ACC112 (cell line): ENCODE data around the gene HSP90AA1.
"Not testable (repeated sequence)": the region's sequence is repeated elsewhere in the genome, so short reads cannot be mapped to it uniquely, and the experiment has no call there.

ENCODE experiments used
- H2AFZ ChIP-seq: fragments of 200-600 bp; sonication (generic); one replicate; pipeline ENCODE4 v1.6.0; 2017; ENCODE audit warnings: antibody characterized with exemption, low read length; ENCODE audit not compliant: unreplicated experiment
- H3K27ac ChIP-seq: fragments of 200-600 bp; sonication (generic); 2 replicates; pipeline ENCODE4 v1.5.1; 2014; ENCODE audit warnings: low read depth, mild to moderate bottlenecking, antibody characterized with exemption, low read length, moderate library complexity
- H3K27me3 ChIP-seq: fragments of 200-600 bp; sonication (generic); 2 replicates; pipeline ENCODE4 v1.6.1; 2014; ENCODE audit warnings: mild to moderate bottlenecking, antibody characterized with exemption, low read length, moderate library complexity, mixed read lengths; ENCODE audit not compliant: insufficient read depth
- H3K36me3 ChIP-seq: fragments of 200-600 bp; sonication (generic); 2 replicates; pipeline ENCODE4 v1.6.1; 2016; ENCODE audit warnings: mild to moderate bottlenecking, antibody characterized with exemption, low read length, moderate library complexity, mixed read lengths; ENCODE audit not compliant: insufficient read depth
- H3K4me1 ChIP-seq: fragments of 200-600 bp; sonication (generic); one replicate; pipeline ENCODE4 v1.6.1; 2016; ENCODE audit warnings: low read length, mixed read lengths; ENCODE audit not compliant: insufficient read depth, unreplicated experiment, control insufficient read depth
- H3K4me3 ChIP-seq: fragments of 200-600 bp; sonication (generic); 2 replicates; pipeline ENCODE4 v1.5.1; 2014; ENCODE audit warnings: mild to moderate bottlenecking, low read depth, low read length
- H3K79me2 ChIP-seq: fragments of 200-600 bp; sonication (generic); one replicate; pipeline ENCODE4 v1.6.0; 2016; ENCODE audit warnings: low read length; ENCODE audit not compliant: control insufficient read depth, unreplicated experiment, insufficient read depth

HSP90AA1 gene

GRCh38 chr14:102081231-102082080, 5.4 kb downstream of the HSP90AA1 start:
- H3K4me3 ChIP-seq = peak overlapping the region; percentile 45; the same call in 1 of the 2 replicates
- peaks cover 48% of the 10 kb centered on the region for H3K79me2 ChIP-seq
- peaks cover 66% of the 10 kb centered on the region for H3K36me3 ChIP-seq

GRCh38 chr14:102080183-102081080, 6.4 kb downstream of the HSP90AA1 start:
- peaks cover 58% of the 10 kb centered on the region for H3K36me3 ChIP-seq
- H3K79me2 ChIP-seq = peaks cover 38% of the 10 kb centered on the region
- no peak overlapping the region for H3K4me3 ChIP-seq
- H3K27me3 ChIP-seq = no peaks in the 10 kb centered on the region
- no peak overlapping the region for H3K27ac ChIP-seq
- H2AFZ ChIP-seq = no peak overlapping the region
- H3K4me1 ChIP-seq = peaks cover 34% of the 10 kb centered on the region

More at GRCh38 chr14:102081231-102082080, 5.4 kb downstream of the HSP90AA1 start:
- Histone ChIP-seq H3K27me3 (no peaks in the 10 kb centered on the region), H3K27ac (no peak overlapping the region), H2AFZ (no peak overlapping the region), H3K4me1 (peaks cover 34% of the 10 kb centered on the region)

- peaks cover 28% of the 10 kb centered on the region for H3K4me1 ChIP-seq
- H3K4me3 ChIP-seq = no peak overlapping the region
- H3K27ac ChIP-seq = no peak overlapping the region
- H3K36me3 ChIP-seq = peaks cover 50% of the 10 kb centered on the region
- no peaks in the 10 kb centered on the region for H3K27me3 ChIP-seq
- no peak overlapping the region for H2AFZ ChIP-seq
- H3K79me2 ChIP-seq = peaks cover 30% of the 10 kb centered on the region
Observed at GRCh38 chr14:102079700-102079979, 7.2 kb downstream of the HSP90AA1 start.

GRCh38 chr14:102078831-102079699, 7.8 kb downstream of the HSP90AA1 start:
- Histone ChIP-seq H3K27ac (no peak overlapping the region), H3K27me3 (no peaks in the 10 kb centered on the region), H2AFZ (no peak overlapping the region), H3K79me2 (peaks cover 24% of the 10 kb centered on the region), H3K36me3 (peaks cover 45% of the 10 kb centered on the region), H3K4me3 (no peak overlapping the region), H3K4me1 (peaks cover 22% of the 10 kb centered on the region)

- Histone ChIP-seq H3K36me3 (peaks cover 40% of the 10 kb centered on the region), H3K79me2 (peaks cover 18% of the 10 kb centered on the region)
- H3K27ac ChIP-seq = not testable (repeated sequence)
Observed at GRCh38 chr14:102078361-102078791, 8.5 kb downstream of the HSP90AA1 start.

GRCh38 chr14:102077382-102077709, 9.5 kb downstream of the HSP90AA1 start:
- no peak overlapping the region for H2AFZ ChIP-seq
- peaks cover 30% of the 10 kb centered on the region for H3K36me3 ChIP-seq
- no peak overlapping the region for H3K27ac ChIP-seq
- peaks cover 5% of the 10 kb centered on the region for H3K4me1 ChIP-seq
- H3K79me2 ChIP-seq = peaks cover 8% of the 10 kb centered on the region
- H3K27me3 ChIP-seq = no peaks in the 10 kb centered on the region
- H3K4me3 ChIP-seq = no peak overlapping the region

More at GRCh38 chr14:102078361-102078791, 8.5 kb downstream of the HSP90AA1 start:
- peaks cover 15% of the 10 kb centered on the region for H3K4me1 ChIP-seq
- H3K27me3 ChIP-seq, H2AFZ ChIP-seq, H3K4me3 ChIP-seq: not testable (repeated sequence)

- H3K27me3 ChIP-seq = no peaks in the 10 kb centered on the region
- no peak overlapping the region for H3K27ac ChIP-seq
- no peaks in the 10 kb centered on the region for H3K79me2 ChIP-seq
- H3K4me3 ChIP-seq = no peak overlapping the region
- peaks cover 8% of the 10 kb centered on the region for H3K4me1 ChIP-seq
- H2AFZ ChIP-seq = no peak overlapping the region
- H3K36me3 ChIP-seq = peaks cover 8% of the 10 kb centered on the region
Observed at GRCh38 chr14:102075155-102075554, 11.7 kb downstream of the HSP90AA1 start.

GRCh38 chr14:102074415-102074964, 12.4 kb downstream of the HSP90AA1 start:
- H2AFZ ChIP-seq = no peak overlapping the region
- peaks cover 1% of the 10 kb centered on the region; the same call in 1 of the 2 replicates for H3K36me3 ChIP-seq
- no peak overlapping the region for H3K27ac ChIP-seq
- H3K79me2 ChIP-seq = no peaks in the 10 kb centered on the region
- no peak overlapping the region for H3K4me3 ChIP-seq
- H3K4me1 ChIP-seq = peaks cover 8% of the 10 kb centered on the region
- H3K27me3 ChIP-seq = no peaks in the 10 kb centered on the region

GRCh38 chr14:102071283-102071998, 15.4 kb downstream of the HSP90AA1 start:
- Histone ChIP-seq H3K36me3 (no peaks in the 10 kb centered on the region), H3K27me3 (no peaks in the 10 kb centered on the region), H3K79me2 (no peaks in the 10 kb centered on the region), H3K27ac (no peak overlapping the region; the same call in 1 of the 2 replicates), H3K4me3 (no peak overlapping the region), H3K4me1 (peaks cover 8% of the 10 kb centered on the region), H2AFZ (no peak overlapping the region)
